RWPE2 (cell line): Measurements from ENCODE around the gene STXBP2.

Experiments
- ATAC-seq: fragments of 200-7000 bp; cut with Tn5 transposase; 3 replicates; pipeline ENCODE4 v1.9.1; 2021; ENCODE audit warnings: low read depth
- DNase-seq: peaks from one replicate; pipeline ENCODE4 v3.0.0-alpha.2; 2020; ENCODE audit warnings: low spot score
- H3K27ac ChIP-seq: fragments of 450-650 bp; 2 replicates; pipeline ENCODE4 v1.5.1; 2017; ENCODE audit warnings: mild to moderate bottlenecking; ENCODE audit not compliant: poor library complexity, severe bottlenecking
- H3K27me3 ChIP-seq: fragments of 250-450 bp; sonication (Bioruptor Pico); 2 replicates; pipeline ENCODE4 v1.5.1; 2021; ENCODE audit warnings: mild to moderate bottlenecking, moderate library complexity; ENCODE audit not compliant: insufficient read depth, poor library complexity, severe bottlenecking
- H3K36me3 ChIP-seq: fragments of 250-450 bp; sonication (Bioruptor Pico); 2 replicates; pipeline ENCODE4 v1.5.1; 2020; ENCODE audit warnings: low read depth, mild to moderate bottlenecking, moderate library complexity
- H3K4me1 ChIP-seq: fragments of 250-450 bp; sonication (Bioruptor Pico); 2 replicates; pipeline ENCODE4 v1.5.1; 2021; ENCODE audit warnings: mild to moderate bottlenecking, moderate library complexity; ENCODE audit not compliant: insufficient read depth, poor library complexity, severe bottlenecking
- H3K4me3 ChIP-seq: fragments of 250-450 bp; sonication (Bioruptor Pico); 2 replicates; pipeline ENCODE4 v1.5.1; 2021; ENCODE audit warnings: mild to moderate bottlenecking, moderate library complexity; ENCODE audit not compliant: severe bottlenecking
- H3K9me3 ChIP-seq: fragments of 250-450 bp; sonication (Bioruptor Pico); 2 replicates; pipeline ENCODE4 v1.5.1; 2021; ENCODE audit warnings: mild to moderate bottlenecking, moderate library complexity; ENCODE audit not compliant: severe bottlenecking
- CTCF ChIP-seq: fragments of 450-650 bp; IDR thresholded peaks from one replicate; pipeline ENCODE4 v1.5.1; 2017; ENCODE audit warnings: mild to moderate bottlenecking, moderate library complexity; ENCODE audit not compliant: poor library complexity, severe bottlenecking

The STXBP2 gene

GRCh38 chr19:7596211-7596937 is 40.5 kb upstream of the STXBP2 start:
- H3K27ac ChIP-seq = no peak overlapping the region
- no peaks in the 10 kb centered on the region for H3K36me3 ChIP-seq
- no peaks in the 10 kb centered on the region for H3K27me3 ChIP-seq
- no peak for ATAC-seq
- TF ChIP-seq CTCF = no peak
- no peak for DNase-seq
- no peaks in the 10 kb centered on the region for H3K4me1 ChIP-seq
- no peaks in the 10 kb centered on the region for H3K9me3 ChIP-seq
- peak overlapping the region; percentile 62 for H3K4me3 ChIP-seq

GRCh38 chr19:7597689-7598088 is 39.2 kb upstream of the STXBP2 start:
- Histone ChIP-seq H3K4me1 (no peaks in the 10 kb centered on the region), H3K27me3 (no peaks in the 10 kb centered on the region), H3K4me3 (no peak overlapping the region), H3K27ac (no peak overlapping the region), H3K36me3 (no peaks in the 10 kb centered on the region), H3K9me3 (no peaks in the 10 kb centered on the region)
- ATAC-seq (no peak), DNase-seq (no peak)
- no peak for TF ChIP-seq CTCF

- H3K9me3 ChIP-seq = no peaks in the 10 kb centered on the region
- TF ChIP-seq CTCF = no peak
- H3K4me3 ChIP-seq = no peak overlapping the region
- H3K27me3 ChIP-seq = no peaks in the 10 kb centered on the region
- no peak for ATAC-seq
- no peak overlapping the region for H3K27ac ChIP-seq
- no peaks in the 10 kb centered on the region for H3K36me3 ChIP-seq
- DNase-seq = no peak
- no peaks in the 10 kb centered on the region for H3K4me1 ChIP-seq
Measured at GRCh38 chr19:7598180-7598579, 38.7 kb upstream of the STXBP2 start.

- Histone ChIP-seq H3K27me3 (no peaks in the 10 kb centered on the region), H3K4me1 (no peaks in the 10 kb centered on the region), H3K9me3 (no peaks in the 10 kb centered on the region), H3K4me3 (no peak overlapping the region), H3K36me3 (no peaks in the 10 kb centered on the region), H3K27ac (no peak overlapping the region)
- DNase-seq (no peak), ATAC-seq (no peak)
- TF ChIP-seq CTCF = no peak
Measured at GRCh38 chr19:7600721-7601120, 36.2 kb upstream of the STXBP2 start.

GRCh38 chr19:7602240-7602934 is 34.5 kb upstream of the STXBP2 start:
- no peaks in the 10 kb centered on the region for H3K9me3 ChIP-seq
- no peak overlapping the region for H3K27ac ChIP-seq
- DNase-seq (no peak), ATAC-seq (no peak)
- H3K27me3 ChIP-seq = no peaks in the 10 kb centered on the region
- H3K36me3 ChIP-seq = no peaks in the 10 kb centered on the region
- TF ChIP-seq CTCF = no peak
- H3K4me1 ChIP-seq = no peaks in the 10 kb centered on the region
- no peak overlapping the region for H3K4me3 ChIP-seq
